PC-3 (cell line): ENCODE results near the gene ASL. TPM values are rescaled to one million over a fixed set of nuclear protein-coding genes. Genes with fewer than 3 reads are reported as not detected.
"Not testable (repeated sequence)": the region's sequence is repeated elsewhere in the genome, so short reads cannot be mapped to it uniquely, and the experiment has no call there.

Experiments
- ATAC-seq: fragments of 200-7000 bp; cut with Tn5 transposase; 2 replicates; pipeline ENCODE4 v1.9.1; 2020; ENCODE audit warnings: mild to moderate bottlenecking, moderate library complexity
- BruUV-seq: library from RNA; stranded (reverse); fragments of 400-500 nt; replicated peaks from 2 replicates; lab custom pipeline; 2021; lab: Mats Ljungman, UMichigan
- CTCF ChIA-PET: fragments of 300-600 bp; sonication (Branson Sonifier 250); formaldehyde crosslinking; loops from one replicate; lab custom pipeline; 2022; ENCODE audit warnings: antibody characterized with exemption; lab: Charles Lee
- POLR2A ChIA-PET: fragments of 300-600 bp; sonication (Branson Sonifier 250); formaldehyde crosslinking; loops from one replicate; lab custom pipeline; 2022; ENCODE audit warnings: antibody characterized with exemption; ENCODE audit not compliant: unreplicated experiment; lab: Charles Lee
- DNase-seq: peaks from one replicate; pipeline ENCODE4 v3.0.0-alpha.2; 2015
- H2AFZ ChIP-seq: fragments of 300-600 bp; sonication (generic); 2 replicates; pipeline ENCODE4 v1.6.0; 2016; ENCODE audit warnings: antibody characterized with exemption, low read length
- H3F3A ChIP-seq: fragments of 300-600 bp; sonication (generic); one replicate; pipeline ENCODE4 v1.6.0; 2017; ENCODE audit warnings: antibody characterized with exemption, low read length, control low read depth, mild to moderate bottlenecking; ENCODE audit not compliant: unreplicated experiment
- H3K27ac ChIP-seq: fragments of 300-600 bp; sonication (generic); 2 replicates; pipeline ENCODE4 v1.5.1; 2016; ENCODE audit warnings: mild to moderate bottlenecking, low read length
- H3K27me3 ChIP-seq: fragments of 300-600 bp; sonication (generic); 2 replicates; pipeline ENCODE4 v1.6.1; 2016; ENCODE audit warnings: low read length, mixed read lengths
- H3K36me3 ChIP-seq: fragments of 300-600 bp; sonication (generic); 2 replicates; pipeline ENCODE4 v1.6.1; 2016; ENCODE audit warnings: low read depth, mixed run types, low read length, mixed read lengths
- H3K4me1 ChIP-seq: fragments of 300-600 bp; sonication (generic); 2 replicates; pipeline ENCODE4 v1.5.1; 2016; ENCODE audit warnings: low read length; ENCODE audit not compliant: insufficient read depth
- H3K4me2 ChIP-seq: fragments of 300-600 bp; sonication (generic); 2 replicates; pipeline ENCODE4 v1.6.0; 2016; ENCODE audit warnings: low read length
- H3K4me3 ChIP-seq: fragments of 300-600 bp; sonication (generic); 2 replicates; pipeline ENCODE4 v1.5.1; 2016; ENCODE audit warnings: mild to moderate bottlenecking, low read length, mixed read lengths
- H3K79me2 ChIP-seq: fragments of 300-600 bp; sonication (generic); 2 replicates; pipeline ENCODE4 v1.6.1; 2017; ENCODE audit warnings: low read length, mixed read lengths
- H3K9ac ChIP-seq: fragments of 300-600 bp; sonication (generic); 2 replicates; pipeline ENCODE4 v1.6.0; 2016; ENCODE audit warnings: mild to moderate bottlenecking, low read length
- H3K9me2 ChIP-seq: fragments of 300-600 bp; sonication (generic); replicated peaks from 2 replicates; pipeline ENCODE4 v1.6.1; 2016; ENCODE audit warnings: mixed run types, low read length, mixed read lengths
- H3K9me3 ChIP-seq: fragments of 300-600 bp; sonication (generic); 2 replicates; pipeline ENCODE4 v1.6.1; 2016; ENCODE audit warnings: low read length, mixed read lengths
- H4K20me1 ChIP-seq: fragments of 300-600 bp; sonication (generic); 2 replicates; pipeline ENCODE4 v1.6.1; 2016; ENCODE audit warnings: low read length, mixed read lengths
- CTCF ChIP-seq: fragments of 300-600 bp; sonication (generic); conservative IDR thresholded peaks from 2 replicates; pipeline ENCODE4 v1.5.1; 2017; ENCODE audit warnings: antibody characterized with exemption, low read depth, mild to moderate bottlenecking, low read length
- EZH2 ChIP-seq: fragments of 300-600 bp; sonication (generic); IDR thresholded peaks from one replicate; pipeline ENCODE4 v1.6.1; 2017; ENCODE audit warnings: antibody characterized with exemption, mild to moderate bottlenecking, low read length; ENCODE audit not compliant: unreplicated experiment
- EZH2phosphoT487 ChIP-seq: fragments of 300-600 bp; sonication (generic); IDR thresholded peaks from 2 replicates; pipeline ENCODE4 v1.6.1; 2018; ENCODE audit warnings: mild to moderate bottlenecking, antibody characterized with exemption, low read length, borderline replicate concordance
- intact Hi-C: fragments of 100-400 bp; cut with micrococcal nuclease; formaldehyde crosslinking; loops from 2 replicates; pipeline ENCODE4 v1.9.0; 2023
- total RNA-seq: library from RNA; depleted of rRNA; stranded (reverse); fragments of >200 nt; gene quantifications from 2 replicates; pipeline ENCODE4 v1.2.3, GENCODE V29; 2014

Gene ASL
- total RNA-seq, 1 experiment from 2014 or later: 55.9 TPM

GRCh38 chr7:66033471-66034385, 41.9 kb upstream of the ASL start:
- Histone ChIP-seq H3K9me2 (no peaks in the 10 kb centered on the region), H3K9me3 (no peaks in the 10 kb centered on the region), H4K20me1 (no peaks in the 10 kb centered on the region), H3K4me1 (no peaks in the 10 kb centered on the region), H3F3A (no peaks in the 10 kb centered on the region), H3K36me3 (no peaks in the 10 kb centered on the region), H3K4me3 (no peak overlapping the region), H3K27me3 (no peaks in the 10 kb centered on the region), H3K79me2 (no peaks in the 10 kb centered on the region), H2AFZ (no peak overlapping the region), H3K9ac (no peak overlapping the region), H3K4me2 (no peak overlapping the region), H3K27ac (no peak overlapping the region)
- CTCF ChIA-PET: no interaction called here
- ATAC-seq (no peak), DNase-seq (no peak)
- intact Hi-C loops: loop anchor here (5.0 to 10.0 kb wide), 3 partner anchors 44 to 171 kb away; partner anchors contain the start of genes ASL and TPST1
- POLR2A ChIA-PET: no interaction called here
- TF ChIP-seq EZH2 (no peak), CTCF (no peak), EZH2phosphoT487 (no peak)
- no TSS peak for BruUV-seq

DNA sequence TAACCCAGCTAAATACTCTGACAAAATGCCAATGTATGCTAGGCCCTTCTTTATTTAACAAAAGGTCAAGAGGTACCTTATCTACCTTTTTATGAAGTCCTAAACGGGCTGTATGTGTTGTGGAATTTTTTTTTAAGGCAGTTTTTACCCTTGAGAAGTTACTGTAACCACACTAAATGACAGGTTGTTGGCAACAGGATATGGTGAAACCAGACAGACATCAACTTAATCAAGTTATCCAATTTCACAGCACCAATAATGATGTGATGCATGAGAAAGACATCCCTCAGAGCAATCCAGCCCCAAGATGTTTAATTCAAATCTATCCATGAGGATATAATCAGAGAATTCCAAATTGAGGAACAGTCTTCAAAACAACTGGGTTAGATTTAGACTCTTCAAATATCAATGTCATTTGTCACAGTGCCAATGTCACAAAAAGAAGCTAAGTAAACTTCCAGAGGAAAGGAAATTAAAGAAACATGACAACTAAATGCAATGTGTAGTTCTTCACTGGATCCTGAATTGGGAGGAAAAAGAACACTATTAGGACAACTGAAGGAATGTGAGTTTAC, 41.1 kb upstream of the ASL start:
- H3K9me3 ChIP-seq, H3K4me2 ChIP-seq, CTCF ChIA-PET, H3K27ac ChIP-seq, DNase-seq, H2AFZ ChIP-seq, H3K9ac ChIP-seq, H3K4me3 ChIP-seq, ATAC-seq, H3K9me2 ChIP-seq, H4K20me1 ChIP-seq, H3K27me3 ChIP-seq, POLR2A ChIA-PET, H3F3A ChIP-seq, BruUV-seq, H3K4me1 ChIP-seq, H3K36me3 ChIP-seq, H3K79me2 ChIP-seq: not testable (repeated sequence)
- intact Hi-C loops: loop anchor here (5.0 to 10.0 kb wide), 3 partner anchors 43 to 170 kb away; partner anchors contain the start of genes ASL and TPST1

- H3K4me2 ChIP-seq: no peak overlapping the region
- DNase-seq: no peak
- ChIA-PET POLR2A (no interaction called here), CTCF (no interaction called here)
- no peak overlapping the region for H2AFZ ChIP-seq
- no peaks in the 10 kb centered on the region for H3F3A ChIP-seq
- intact Hi-C loops: loop anchor here (10.0 kb wide), 1 partner anchor 168 kb away; the partner anchor contains the start of gene TPST1
- H4K20me1 ChIP-seq: no peaks in the 10 kb centered on the region
- H3K9me2 ChIP-seq: no peaks in the 10 kb centered on the region
- H3K36me3 ChIP-seq: no peaks in the 10 kb centered on the region
- H3K27me3 ChIP-seq: no peaks in the 10 kb centered on the region
- no peaks in the 10 kb centered on the region for H3K9me3 ChIP-seq
- H3K4me1 ChIP-seq: no peaks in the 10 kb centered on the region
- no peak overlapping the region for H3K4me3 ChIP-seq
- H3K27ac ChIP-seq: no peak overlapping the region
- H3K79me2 ChIP-seq: no peaks in the 10 kb centered on the region
- BruUV-seq: no TSS peak
- TF ChIP-seq CTCF (no peak), EZH2phosphoT487 (no peak), EZH2 (no peak)
- ATAC-seq: no peak
- H3K9ac ChIP-seq: no peak overlapping the region
Measured at GRCh38 chr7:66036382-66036781, 39.2 kb upstream of the ASL start.
